Spleen (tissue), 11 donors: Measurements from ENCODE around the gene ST3GAL3. TPM values are rescaled to one million over a fixed set of nuclear protein-coding genes. Genes with fewer than 3 reads are reported as not detected.

Source experiments
- DNase-seq: peaks from one replicate; pipeline ENCODE4 v3.0.0-alpha.2; 2020
- H3K27ac ChIP-seq, 8 donors: fragments of 200-600 bp; sonication (generic) in 7 of 8; 1 replicate in 4 of 8; 2 replicates in 4 of 8; pipeline versions ENCODE4 v1.5.0 to v1.8.0; 2016 to 2021; ENCODE audit warnings: inconsistent platforms in 4 of 8, mild to moderate bottlenecking in 4 of 8, moderate library complexity in 1 of 8
- H3K27me3 ChIP-seq, 7 donors: fragments of 200-600 bp; sonication (generic) in 6 of 7; replicated peaks in 1 of 7; 1 replicate in 4 of 7; 2 replicates in 3 of 7; pipeline versions ENCODE4 v1.5.0 to v1.8.0; 2016 to 2021; ENCODE audit warnings: inconsistent platforms in 3 of 7, mild to moderate bottlenecking in 1 of 7
- H3K36me3 ChIP-seq, 6 donors: fragments of 200-600 bp; sonication (generic) in 5 of 6; 1 replicate in 4 of 6; 2 replicates in 2 of 6; pipeline versions ENCODE4 v1.5.0 to v1.8.0; 2016 to 2021; ENCODE audit warnings: inconsistent platforms in 2 of 6
- H3K4me1 ChIP-seq, 6 donors: fragments of 200-600 bp; sonication (generic) in 5 of 6; 1 replicate in 3 of 6; 2 replicates in 3 of 6; pipeline versions ENCODE4 v1.5.0 to v1.8.0; 2016 to 2021; ENCODE audit warnings: inconsistent platforms in 3 of 6
- H3K4me3 ChIP-seq, 8 donors: fragments of 200-600 bp; sonication (generic) in 7 of 8; 1 replicate in 4 of 8; 2 replicates in 4 of 8; pipeline versions ENCODE4 v1.5.0 to v1.8.0; 2016 to 2021; ENCODE audit warnings: inconsistent platforms in 4 of 8, mild to moderate bottlenecking in 4 of 8, moderate library complexity in 2 of 8
- H3K9me3 ChIP-seq, 8 donors: fragments of 200-600 bp; sonication (generic) in 7 of 8; 1 replicate in 4 of 8; 2 replicates in 4 of 8; pipeline versions ENCODE4 v1.5.0 to v1.8.0; 2016 to 2021; ENCODE audit warnings: inconsistent platforms in 4 of 8
- CTCF ChIP-seq, 11 experiments: fragments of 200-600 bp in 7 of 11; fragments of 450-650 bp in 4 of 11; sonication (generic) in 4 of 11; IDR thresholded peaks in 8 of 11; conservative IDR thresholded peaks in 3 of 11; 1 replicate in 7 of 11; 2 replicates in 4 of 11; pipeline versions ENCODE4 v1.4.0 to v1.8.0; 2016 to 2021; ENCODE audit warnings: antibody characterized with exemption in 11 of 11, inconsistent platforms in 4 of 11, mild to moderate bottlenecking in 1 of 11
- POLR2A ChIP-seq, 3 donors: fragments of 450-650 bp; IDR thresholded peaks; one replicate each; pipeline ENCODE4 v1.5.1; 2017; ENCODE audit warnings: antibody characterized with exemption in 3 of 3, mild to moderate bottlenecking in 1 of 3
- POLR2AphosphoS5 ChIP-seq, 3 donors: sonication (generic); formaldehyde crosslinking; IDR thresholded peaks; one replicate each; pipeline ENCODE4 v1.5.1; 2017; ENCODE audit warnings: antibody characterized with exemption in 3 of 3
- WGBS, 5 donors: extraction: QIAGEN DNeasy Blood & Tissue Kit in 3 of 5; methylation state at CpG; one replicate each; pipeline versions ENCODE4 v1.1.5 to v1.1.7; 2013 to 2018; 5-methylcytosine and 5-hydroxymethylcytosine counted together
- intact Hi-C: fragments of 100-400 bp; cut with DNase I; formaldehyde crosslinking; loops from one replicate; pipeline ENCODE4 v1.15.0; 2023; ENCODE audit warnings: low total_unique reads
- polyA plus RNA-seq, 3 donors: library from polyadenylated mRNA; stranded (reverse); fragments of 200-250 nt; gene quantifications; one replicate each; pipeline ENCODE4 v1.2.1, GENCODE V29; 2013
- total RNA-seq, 7 donors: library from RNA; depleted of rRNA in 3 of 7; stranded (reverse); fragments of >200 nt in 3 of 7; fragmentation: NEBNext Ultra II Directional in 4 of 7; extraction: Animal tissue kit (Norgen Biotek cat#: 25700) in 4 of 7; gene quantifications; one replicate each; pipeline versions ENCODE4 v1.1.0 to v1.2.1, GENCODE V29; 2016 to 2021
- donor health status: healthy with polysubstance abuse.
- donor health status: DM: no; HTN: no; CAD: no; lungs with moderate emphysema.
- donor health status: DM: no; HTN: no; CAD: no.
- donor health status: Bipolar disorder and iron deficiency.
- donor health status: healthy.
- donor health status: DM: no; HTN: no; CAD: no.
- donor health status: DM: yes; HTN: yes; CAD: no.

Gene ST3GAL3
- total and polyA plus RNA-seq, 10 donors, result 6.4 to 34.3 (median 21.0) TPM

GRCh38 chr1:43699281-43699680, 8.1 kb upstream of the ST3GAL3 start:
- H3K4me3 ChIP-seq, result no peak overlapping the region
- H3K4me1 ChIP-seq, result no peaks in the 10 kb centered on the region
- no peak for TF ChIP-seq POLR2AphosphoS5 (IDR thresholded peaks at IDR 0.05)
- no peak for TF ChIP-seq CTCF (IDR thresholded peaks at IDR 0.05 in 8 of 11, conservative IDR thresholded peaks at IDR 0.05 in 3 of 11)
- no peak for TF ChIP-seq POLR2A (IDR thresholded peaks at IDR 0.05)
- no peak for DNase-seq
- no peak overlapping the region for H3K27ac ChIP-seq
- 91 to 97% (median 96%) methylated on average over 5 of the region's 5 CpGs for WGBS, 5 donors
- H3K36me3 ChIP-seq, result peaks cover 0 to 100% (median 99%) of the 10 kb centered on the region in 6 donors
- no peaks in the 10 kb centered on the region for H3K27me3 ChIP-seq
- intact Hi-C loops, result no loop called here
- H3K9me3 ChIP-seq, result no peaks in the 10 kb centered on the region

GRCh38 chr1:43703836-43704235, 3.5 kb upstream of the ST3GAL3 start:
- DNase-seq, result no peak
- Histone ChIP-seq H3K4me1 (peaks cover 6 to 28% (median 24%) of the 10 kb centered on the region in 6 donors), H3K9me3 (no peaks in the 10 kb centered on the region), H3K27ac (no peak overlapping the region), H3K27me3 (no peaks in the 10 kb centered on the region), H3K36me3 (peaks cover 0 to 67% (median 60%) of the 10 kb centered on the region in 6 donors), H3K4me3 (no peak overlapping the region)
- intact Hi-C loops, result no loop called here
- TF ChIP-seq POLR2AphosphoS5 (IDR thresholded peaks at IDR 0.05), result no peak
- no peak for TF ChIP-seq POLR2A (IDR thresholded peaks at IDR 0.05)
- TF ChIP-seq CTCF (IDR thresholded peaks at IDR 0.05 in 8 of 11, conservative IDR thresholded peaks at IDR 0.05 in 3 of 11), result no peak

GRCh38 chr1:43704838-43705237, 2.5 kb upstream of the ST3GAL3 start:
- no peaks in the 10 kb centered on the region for H3K9me3 ChIP-seq
- H3K27me3 ChIP-seq, result no peaks in the 10 kb centered on the region
- peaks cover 6 to 38% (median 29%) of the 10 kb centered on the region in 6 donors for H3K4me1 ChIP-seq
- no peak overlapping the region for H3K27ac ChIP-seq
- peaks cover 0 to 63% (median 50%) of the 10 kb centered on the region in 6 donors for H3K36me3 ChIP-seq
- DNase-seq, result no peak
- intact Hi-C loops, result no loop called here
- H3K4me3 ChIP-seq, result no peak overlapping the region
- WGBS, 5 donors, result 60 to 74% (median 63%) methylated on average over 2 of the region's 2 CpGs
- TF ChIP-seq POLR2A (IDR thresholded peaks at IDR 0.05) (no peak), POLR2AphosphoS5 (IDR thresholded peaks at IDR 0.05) (no peak), CTCF (IDR thresholded peaks at IDR 0.05 in 8 of 11, conservative IDR thresholded peaks at IDR 0.05 in 3 of 11) (no peak)

GRCh38 chr1:43705334-43705733, 2.0 kb upstream of the ST3GAL3 start:
- no peak for DNase-seq
- Histone ChIP-seq H3K4me1 (peaks cover 6 to 43% (median 33%) of the 10 kb centered on the region in 6 donors), H3K27me3 (no peaks in the 10 kb centered on the region), H3K9me3 (no peaks in the 10 kb centered on the region), H3K4me3 (no peak overlapping the region), H3K36me3 (peaks cover 0 to 63% (median 45%) of the 10 kb centered on the region in 6 donors), H3K27ac (peak overlapping the region in 1 of 8 donors; percentile 3)
- intact Hi-C loops, result no loop called here
- TF ChIP-seq CTCF (IDR thresholded peaks at IDR 0.05 in 8 of 11, conservative IDR thresholded peaks at IDR 0.05 in 3 of 11) (no peak), POLR2AphosphoS5 (IDR thresholded peaks at IDR 0.05) (no peak), POLR2A (IDR thresholded peaks at IDR 0.05) (no peak)
- 63 to 81% (median 75%) methylated on average over 3 to 4 of the region's 4 CpGs for WGBS, 5 donors
